ENCODE data around the gene OR1A2. TPM values are rescaled to one million over a fixed set of nuclear protein-coding genes. Genes with fewer than 3 reads are reported as not detected.

The OR1A2 gene, protein sequence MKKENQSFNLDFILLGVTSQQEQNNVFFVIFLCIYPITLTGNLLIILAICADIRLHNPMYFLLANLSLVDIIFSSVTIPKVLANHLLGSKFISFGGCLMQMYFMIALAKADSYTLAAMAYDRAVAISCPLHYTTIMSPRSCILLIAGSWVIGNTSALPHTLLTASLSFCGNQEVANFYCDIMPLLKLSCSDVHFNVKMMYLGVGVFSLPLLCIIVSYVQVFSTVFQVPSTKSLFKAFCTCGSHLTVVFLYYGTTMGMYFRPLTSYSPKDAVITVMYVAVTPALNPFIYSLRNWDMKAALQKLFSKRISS
- total RNA-seq, result not detected
- long read RNA-seq, donor 1, result 0 reads
- long read RNA-seq, donor 2, result 0 reads

DNA sequence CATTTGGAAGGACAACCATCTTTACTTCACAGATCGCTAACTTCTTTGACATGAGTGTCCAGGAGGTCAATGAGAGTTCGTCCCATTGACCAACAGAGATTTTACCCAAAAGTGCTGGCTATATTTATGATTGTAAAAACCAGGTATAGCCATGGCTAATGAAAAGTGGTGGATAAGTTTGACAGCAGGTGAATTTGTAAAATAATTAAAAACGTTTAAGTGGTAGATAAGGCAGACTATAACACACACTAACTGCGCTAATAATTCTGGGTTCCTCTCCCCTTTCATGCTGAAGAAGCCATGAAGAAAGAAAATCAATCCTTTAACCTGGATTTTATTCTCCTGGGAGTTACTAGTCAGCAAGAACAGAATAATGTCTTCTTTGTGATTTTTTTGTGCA is at the start of gene OR1A2:
OR1A2 (plus strand) TSS at position 301 of the 400 bp plus-strand sequence; CDS start at position 301, 0 bp downstream.
- Histone ChIP-seq H3K36me3 (ENCODE audit: low read depth) (no peaks in the 10 kb centered on the region), H3K4me1 (ENCODE audit: low read depth) (no peaks in the 10 kb centered on the region), H3K9me3 (peaks cover 14% of the 10 kb centered on the region), H3K4me3 (no peak within 1 kb of the TSS)
- ATAC-seq (no peak), DNase-seq (no peak)
- intact Hi-C loops (cut with DNase I, micrococcal nuclease), result no loop called here
- TF ChIP-seq, protein P1, sequence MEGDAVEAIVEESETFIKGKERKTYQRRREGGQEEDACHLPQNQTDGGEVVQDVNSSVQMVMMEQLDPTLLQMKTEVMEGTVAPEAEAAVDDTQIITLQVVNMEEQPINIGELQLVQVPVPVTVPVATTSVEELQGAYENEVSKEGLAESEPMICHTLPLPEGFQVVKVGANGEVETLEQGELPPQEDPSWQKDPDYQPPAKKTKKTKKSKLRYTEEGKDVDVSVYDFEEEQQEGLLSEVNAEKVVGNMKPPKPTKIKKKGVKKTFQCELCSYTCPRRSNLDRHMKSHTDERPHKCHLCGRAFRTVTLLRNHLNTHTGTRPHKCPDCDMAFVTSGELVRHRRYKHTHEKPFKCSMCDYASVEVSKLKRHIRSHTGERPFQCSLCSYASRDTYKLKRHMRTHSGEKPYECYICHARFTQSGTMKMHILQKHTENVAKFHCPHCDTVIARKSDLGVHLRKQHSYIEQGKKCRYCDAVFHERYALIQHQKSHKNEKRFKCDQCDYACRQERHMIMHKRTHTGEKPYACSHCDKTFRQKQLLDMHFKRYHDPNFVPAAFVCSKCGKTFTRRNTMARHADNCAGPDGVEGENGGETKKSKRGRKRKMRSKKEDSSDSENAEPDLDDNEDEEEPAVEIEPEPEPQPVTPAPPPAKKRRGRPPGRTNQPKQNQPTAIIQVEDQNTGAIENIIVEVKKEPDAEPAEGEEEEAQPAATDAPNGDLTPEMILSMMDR (IDR thresholded peaks at IDR 0.05), result no peak

DNA sequence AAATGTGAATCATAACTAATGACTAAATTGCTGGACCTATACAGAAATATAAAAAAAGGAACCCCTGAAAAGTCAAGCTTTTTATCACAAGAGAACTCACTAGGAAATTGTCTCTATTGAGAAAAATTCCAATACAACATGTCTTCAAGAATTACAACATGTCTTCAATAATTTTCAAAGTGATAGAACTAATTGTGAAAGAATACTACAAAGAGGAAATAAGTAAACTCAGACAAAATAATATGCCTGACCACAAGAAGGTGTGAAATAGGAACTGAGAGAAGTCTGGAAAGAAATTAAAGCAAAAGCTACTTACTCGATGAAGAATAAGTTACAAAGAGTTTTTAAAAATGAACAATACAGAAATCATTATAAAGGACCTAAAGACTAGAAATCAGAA is 40.1 kb upstream of the OR1A2 start:
- no peak for ATAC-seq
- intact Hi-C loops (cut with DNase I, micrococcal nuclease), result no loop called here

DNA sequence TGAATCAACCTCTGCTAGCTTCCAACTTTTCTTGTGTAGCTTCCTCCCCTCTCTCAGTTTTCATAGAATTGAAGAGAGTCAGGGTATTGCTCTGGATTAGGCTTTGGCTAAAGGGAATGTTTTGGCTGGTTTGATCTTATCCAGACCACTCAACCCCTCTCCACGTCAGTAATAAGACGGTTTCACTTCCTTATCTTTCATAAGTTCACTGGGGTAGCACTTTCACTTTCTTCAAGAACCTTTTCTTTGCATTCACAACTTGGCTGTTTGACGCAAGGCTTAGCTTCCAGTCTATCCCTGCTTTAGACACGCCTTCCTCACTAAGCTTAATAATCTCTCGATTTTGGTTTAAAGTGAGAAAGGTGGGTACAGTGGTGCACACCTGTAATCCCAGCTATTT is 29.7 kb upstream of the OR1A2 start:
- Histone ChIP-seq H3K4me1 (ENCODE audit: low read depth) (no peaks in the 10 kb centered on the region), H3K9me3 (peaks cover 5% of the 10 kb centered on the region), H3K4me3 (no peak overlapping the region), H3K36me3 (ENCODE audit: low read depth) (no peaks in the 10 kb centered on the region)
- ATAC-seq (no peak), DNase-seq (no peak)
- TF ChIP-seq, protein P1 (IDR thresholded peaks at IDR 0.05), result no peak
- intact Hi-C loops (cut with DNase I, micrococcal nuclease), result no loop called here

More for the DNA sequence above, 40.1 kb upstream of the OR1A2 start:
- Histone ChIP-seq H3K36me3 (ENCODE audit: low read depth) (no peaks in the 10 kb centered on the region), H3K4me3 (no peak overlapping the region), H3K9me3 (no peaks in the 10 kb centered on the region), H3K4me1 (ENCODE audit: low read depth) (no peaks in the 10 kb centered on the region)
- TF ChIP-seq, protein P1 (IDR thresholded peaks at IDR 0.05), result no peak
- no peak for DNase-seq

DNA sequence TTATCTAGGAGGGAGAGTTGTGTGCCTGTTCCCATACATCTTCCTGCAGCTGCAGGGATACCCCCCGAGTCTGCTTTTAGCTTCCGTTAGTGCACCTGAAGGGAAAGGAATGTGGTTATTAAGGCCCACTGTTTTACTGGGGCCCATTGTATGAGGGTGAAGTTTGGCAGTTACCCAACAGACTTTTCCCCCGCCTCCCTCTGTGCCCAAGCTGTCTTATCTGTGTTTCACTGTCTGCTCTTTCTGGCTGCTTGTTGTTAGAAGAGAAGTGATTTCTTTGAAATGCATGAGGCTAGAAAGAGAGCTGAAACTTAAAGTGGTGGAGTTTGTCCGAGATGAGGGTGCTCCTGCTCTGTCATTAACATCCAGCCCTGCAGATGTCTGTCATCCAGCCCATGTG is 7.4 kb upstream of the OR1A2 start:
- no peaks in the 10 kb centered on the region for H3K9me3 ChIP-seq
- ATAC-seq (no peak), DNase-seq (no peak)
- TF ChIP-seq, protein P1 (IDR thresholded peaks at IDR 0.05), result no peak
- no peaks in the 10 kb centered on the region for H3K36me3 ChIP-seq (ENCODE audit: low read depth)
- intact Hi-C loops (cut with DNase I, micrococcal nuclease), result no loop called here
- no peak overlapping the region for H3K4me3 ChIP-seq
- H3K4me1 ChIP-seq (ENCODE audit: low read depth), result no peaks in the 10 kb centered on the region

DNA sequence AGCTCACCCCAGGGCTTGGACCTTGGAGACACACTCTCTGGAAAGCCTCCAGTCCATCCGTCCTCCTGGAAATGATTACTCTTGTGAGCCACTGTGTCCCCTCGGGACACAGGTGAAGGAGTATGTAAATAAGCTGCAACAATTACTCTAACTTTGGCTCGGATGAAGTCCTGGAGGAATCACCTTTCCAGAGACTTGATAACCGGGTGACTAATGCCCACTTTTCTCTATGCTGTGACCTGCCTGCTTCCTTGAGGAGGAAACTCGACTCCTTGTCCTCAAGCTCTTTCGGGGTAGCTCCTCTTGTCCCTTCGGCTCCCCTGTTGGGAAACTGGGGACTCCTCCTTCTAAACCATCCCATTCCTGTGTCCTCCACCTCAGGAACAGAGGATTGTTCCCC is 10.0 kb downstream of the OR1A2 start, which contains the start of gene OR1A1:
OR1A1 (plus strand) TSS at position 301 of the 400 bp plus-strand sequence. CDS start 7,954 bp downstream, outside the sequence.
- no peak for DNase-seq
- Histone ChIP-seq H3K9me3 (peaks cover 2% of the 10 kb centered on the region), H3K4me3 (no peak within 1 kb of the TSS), H3K36me3 (ENCODE audit: low read depth) (no peaks in the 10 kb centered on the region), H3K4me1 (ENCODE audit: low read depth) (no peaks in the 10 kb centered on the region)
- intact Hi-C loops (cut with DNase I, micrococcal nuclease), result no loop called here
- no peak for ATAC-seq
- TF ChIP-seq, protein P1 (IDR thresholded peaks at IDR 0.05), result no peak
